AG04450 (cell line): ENCODE data around the gene IGLL1. TPM values are rescaled to one million over a fixed set of nuclear protein-coding genes. Genes with fewer than 3 reads are reported as not detected.

ENCODE experiments used
- CTCF ChIA-PET: fragments of 300-600, 350-600 bp; formaldehyde crosslinking; extraction: SDS; loops from one replicate; lab custom pipeline; 2022; ENCODE audit warnings: antibody characterized with exemption, inconsistent platforms; lab: Charles Lee
- POLR2A ChIA-PET: fragments of 350-600 bp; formaldehyde crosslinking; extraction: SDS; loops from one replicate; lab custom pipeline; 2021; ENCODE audit warnings: antibody characterized with exemption, inconsistent platforms; lab: Yijun Ruan, JAX
- DNase-seq: peaks from one replicate; pipeline ENCODE4 v3.0.0-alpha.2; 2011; ENCODE audit warnings: low read depth, low spot score
- H3K27ac ChIP-seq: one replicate; pipeline ENCODE4 v1.5.1; 2012; ENCODE audit warnings: low read depth, low read length, control low read depth
- H3K27me3 ChIP-seq: one replicate; pipeline ENCODE4 v1.6.0; 2012; ENCODE audit warnings: low read length; ENCODE audit not compliant: control insufficient read depth, insufficient read depth
- H3K4me3 ChIP-seq: 2 replicates; pipeline ENCODE4 v1.5.1; 2011; ENCODE audit warnings: mild to moderate bottlenecking, low read depth, low read length, control low read depth
- H3K9me3 ChIP-seq: 2 replicates; pipeline ENCODE4 v1.5.1; 2012; ENCODE audit warnings: low read length; ENCODE audit not compliant: control insufficient read depth, insufficient read depth
- polyA plus RNA-seq: library from polyadenylated mRNA; depleted of rRNA; stranded (reverse); fragments of >200 nt; gene quantifications from 2 replicates; pipeline ENCODE4 v1.2.3, GENCODE V29; 2011
- TF ChIP-seq, protein P1 (sequence below): IDR thresholded peaks from 2 replicates; pipeline ENCODE4 v1.5.1; 2011; ENCODE audit warnings: low read depth, low read length, control low read depth, inconsistent platforms

The IGLL1 gene
- polyA plus RNA-seq, 1 experiment: not detected

DNA sequence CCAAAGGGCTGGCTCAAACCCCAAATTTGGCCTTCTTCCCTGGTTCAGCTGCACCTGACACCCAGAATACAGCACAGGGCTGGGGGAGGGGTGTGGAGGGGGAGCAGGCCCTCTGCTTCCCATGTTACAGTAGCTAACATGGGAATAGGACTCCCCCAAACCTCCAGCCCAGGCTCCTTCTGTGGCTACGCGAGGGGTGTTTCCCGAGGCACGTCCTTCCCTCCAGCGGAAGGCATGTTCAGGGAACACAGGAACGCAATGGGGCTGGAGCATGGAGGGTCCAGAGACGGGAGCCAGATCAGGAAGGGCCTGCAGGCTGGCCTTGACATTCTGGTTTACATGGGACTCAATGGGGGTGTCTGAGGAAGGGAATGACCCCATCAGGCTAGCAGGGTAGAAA lies 11.8 kb upstream of the IGLL1 start:
- ChIA-PET CTCF (interaction anchor here (0.5 to 2.2 kb wide), 21 partner anchors 8 to 969 kb away, joined by 3 to 17 read pairs (median 4); no protein-coding TSS in a partner anchor), POLR2A (no interaction called here)
- H3K4me3 ChIP-seq: no peak overlapping the region
- TF ChIP-seq, protein P1, sequence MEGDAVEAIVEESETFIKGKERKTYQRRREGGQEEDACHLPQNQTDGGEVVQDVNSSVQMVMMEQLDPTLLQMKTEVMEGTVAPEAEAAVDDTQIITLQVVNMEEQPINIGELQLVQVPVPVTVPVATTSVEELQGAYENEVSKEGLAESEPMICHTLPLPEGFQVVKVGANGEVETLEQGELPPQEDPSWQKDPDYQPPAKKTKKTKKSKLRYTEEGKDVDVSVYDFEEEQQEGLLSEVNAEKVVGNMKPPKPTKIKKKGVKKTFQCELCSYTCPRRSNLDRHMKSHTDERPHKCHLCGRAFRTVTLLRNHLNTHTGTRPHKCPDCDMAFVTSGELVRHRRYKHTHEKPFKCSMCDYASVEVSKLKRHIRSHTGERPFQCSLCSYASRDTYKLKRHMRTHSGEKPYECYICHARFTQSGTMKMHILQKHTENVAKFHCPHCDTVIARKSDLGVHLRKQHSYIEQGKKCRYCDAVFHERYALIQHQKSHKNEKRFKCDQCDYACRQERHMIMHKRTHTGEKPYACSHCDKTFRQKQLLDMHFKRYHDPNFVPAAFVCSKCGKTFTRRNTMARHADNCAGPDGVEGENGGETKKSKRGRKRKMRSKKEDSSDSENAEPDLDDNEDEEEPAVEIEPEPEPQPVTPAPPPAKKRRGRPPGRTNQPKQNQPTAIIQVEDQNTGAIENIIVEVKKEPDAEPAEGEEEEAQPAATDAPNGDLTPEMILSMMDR: no peak
- H3K27ac ChIP-seq: no peak overlapping the region
- DNase-seq: no peak
- H3K27me3 ChIP-seq: no peaks in the 10 kb centered on the region
- 0 out of 2 replicates have a peak, but pooled peaks cover 2% of the 10 kb centered on the region for H3K9me3 ChIP-seq

DNA sequence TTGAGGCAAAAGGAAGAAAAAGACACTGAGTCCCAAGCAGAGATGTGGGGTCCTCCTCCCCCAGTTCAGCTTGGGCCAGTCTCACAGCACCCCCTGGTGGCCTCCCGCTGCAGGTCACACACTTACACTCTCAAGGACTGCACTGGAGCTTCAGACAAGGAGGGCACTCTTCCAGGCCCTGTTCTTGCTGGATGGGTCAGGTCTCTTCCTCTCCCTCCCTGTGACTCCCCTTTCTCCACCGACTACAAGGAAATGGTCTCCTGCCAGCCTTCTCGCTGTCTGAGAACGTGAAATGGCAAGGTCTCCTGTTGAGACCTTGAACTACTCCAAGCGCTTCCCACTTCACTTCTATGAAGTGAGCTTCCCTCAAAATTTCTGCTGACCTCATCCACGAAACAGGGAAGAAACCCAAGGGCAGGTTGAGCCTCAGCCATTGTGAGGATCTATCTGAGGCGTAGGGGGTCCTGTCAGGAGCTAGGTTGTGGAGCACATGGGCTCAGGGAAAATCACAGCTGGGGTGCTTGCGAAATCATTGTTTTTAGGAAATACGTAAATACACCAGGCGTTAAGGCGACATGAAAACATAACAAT lies 11.2 kb upstream of the IGLL1 start:
- ChIA-PET CTCF (interaction anchor here (0.5 to 2.2 kb wide), 23 partner anchors 9 to 969 kb away, joined by 3 to 17 read pairs (median 4); no protein-coding TSS in a partner anchor), POLR2A (no interaction called here)
- H3K4me3 ChIP-seq: no peak overlapping the region
- no peaks in the 10 kb centered on the region for H3K27me3 ChIP-seq
- H3K27ac ChIP-seq: no peak overlapping the region
- DNase-seq: peak; percentile 20
- H3K9me3 ChIP-seq: 0 out of 2 replicates have a peak, but pooled peaks cover 2% of the 10 kb centered on the region
- TF ChIP-seq, protein P1: peak; percentile 89

DNA sequence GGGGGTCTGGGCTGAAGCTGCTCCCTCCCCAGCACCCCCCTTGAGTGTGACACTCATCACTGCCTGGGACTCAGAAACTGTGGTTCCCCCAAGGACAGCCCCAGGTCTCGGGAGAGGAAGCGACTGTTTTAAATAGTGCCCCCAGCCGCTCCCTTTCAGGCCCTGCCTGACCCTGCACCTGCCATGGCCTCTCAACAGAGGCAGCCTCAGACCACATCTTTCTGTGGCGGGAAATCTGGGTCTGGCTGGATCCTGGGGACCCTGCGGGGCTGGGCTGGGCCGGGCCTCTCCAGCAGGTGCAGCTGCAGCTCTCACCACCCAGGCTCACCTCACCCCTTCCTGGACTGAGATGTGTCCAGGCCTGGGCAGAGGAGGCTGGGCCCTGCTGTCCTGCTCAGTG lies 3.7 kb upstream of the IGLL1 start:
- CTCF ChIA-PET: interaction anchor here (1.0 kb wide), 1 partner anchor 42 kb away, joined by 3 read pairs; no protein-coding TSS in a partner anchor
- no peak for DNase-seq
- POLR2A ChIA-PET: no interaction called here

DNA sequence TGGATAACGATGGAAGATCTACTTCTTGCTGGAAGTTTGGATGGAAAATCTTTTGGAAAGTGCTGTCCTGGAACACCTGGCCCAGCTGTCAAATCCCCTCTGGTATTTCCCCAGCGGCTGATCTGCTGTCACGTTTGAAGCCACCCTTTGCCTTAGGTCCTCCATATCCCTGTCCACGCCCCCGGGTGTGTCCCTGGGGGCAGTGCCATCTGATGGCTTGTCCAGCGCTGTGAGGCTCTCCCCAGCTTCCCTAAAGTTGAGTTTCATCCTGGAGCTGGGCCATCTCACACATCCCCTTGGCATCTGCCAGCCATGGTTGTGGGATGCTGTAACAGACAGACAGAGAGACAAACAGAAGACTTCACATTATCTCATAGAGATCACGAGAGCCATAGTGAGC lies 3.1 kb upstream of the IGLL1 start:
- TF ChIP-seq, protein P1: no peak

More for the DNA sequence above, 3.7 kb upstream of the IGLL1 start:
- Histone ChIP-seq H3K27ac (no peak overlapping the region), H3K4me3 (no peak overlapping the region), H3K27me3 (peaks cover 18% of the 10 kb centered on the region), H3K9me3 (no peaks in the 10 kb centered on the region)
- TF ChIP-seq, protein P1: no peak

DNA sequence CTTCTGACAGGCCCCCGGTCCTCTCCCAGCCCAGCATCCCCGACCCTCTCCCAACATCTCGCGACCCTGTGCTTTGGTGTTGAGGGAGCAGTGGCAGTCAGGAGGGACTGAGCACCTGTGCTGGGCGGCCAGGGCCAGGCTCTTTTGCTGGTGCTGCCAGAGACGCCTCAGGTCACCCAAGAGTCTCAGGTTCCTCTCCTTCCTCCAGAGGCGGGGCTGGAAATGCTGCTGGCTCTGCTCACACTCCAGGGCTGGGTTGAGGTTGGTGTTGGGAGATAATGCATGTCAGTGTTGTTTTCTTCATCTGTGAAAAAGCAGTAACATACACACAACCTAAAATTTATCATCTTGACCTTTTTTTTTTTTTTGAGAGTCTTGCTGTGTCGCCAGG lies 1.2 kb upstream of the IGLL1 start:
- H3K27me3 ChIP-seq: peaks cover 18% of the 10 kb centered on the region
- DNase-seq: no peak
- no peaks in the 10 kb centered on the region; the same call in 1 of the 2 replicates for H3K9me3 ChIP-seq
- TF ChIP-seq, protein P1: no peak
- ChIA-PET CTCF (interaction anchor here (0.6 kb wide), 2 partner anchors 312 to 407 kb away, joined by 3 to 5 read pairs; no protein-coding TSS in a partner anchor), POLR2A (no interaction called here)
- no peak overlapping the region for H3K4me3 ChIP-seq
- H3K27ac ChIP-seq: no peak overlapping the region

More for the DNA sequence above, 3.1 kb upstream of the IGLL1 start:
- Histone ChIP-seq H3K4me3 (no peak overlapping the region), H3K27ac (no peak overlapping the region), H3K27me3 (peaks cover 18% of the 10 kb centered on the region), H3K9me3 (no peaks in the 10 kb centered on the region; the same call in 1 of the 2 replicates)
- ChIA-PET POLR2A (no interaction called here), CTCF (interaction anchor here (1.0 to 1.1 kb wide), 2 partner anchors 8 to 42 kb away, joined by 3 to 7 read pairs; no protein-coding TSS in a partner anchor)
- no peak for DNase-seq
